B cell (primary cell): ENCODE results near the gene NUFIP1.

Experiments
- CTCF ChIP-seq: fragments of 200-600 bp; IDR thresholded peaks from one replicate; pipeline ENCODE4 v1.8.0; 2022; ENCODE audit warnings: antibody characterized with exemption, mild to moderate bottlenecking
- EZH2 ChIP-seq: IDR thresholded peaks from 2 replicates; pipeline ENCODE4 v1.6.1; 2012; ENCODE audit warnings: borderline replicate concordance, low read depth, mild to moderate bottlenecking, moderate library complexity, low read length; ENCODE audit not compliant: insufficient read depth, poor library complexity, severe bottlenecking

- no peak for TF ChIP-seq CTCF
- TF ChIP-seq EZH2, result no peak
Observed at GRCh38 chr13:44904967-44905366, 84.3 kb downstream of the NUFIP1 start.
